Head of caudate nucleus (tissue), 42 donors: ENCODE measurements around the gene SLC2A2.
A peak's percentile ranks its signal among the peaks of the same experiment; 100 is the strongest.

ENCODE experiments used
- DNase-seq, 42 donors: peaks; one replicate each; pipeline versions ENCODE4 v3.0.0 to v3.0.0-alpha.2; 2020 to 2021; ENCODE audit warnings: mixed read lengths in 7 of 42
- intact Hi-C: fragments of 100-400 bp; cut with DNase I; formaldehyde crosslinking; loops from one replicate; pipeline ENCODE4 v1.15.0; 2022

SLC2A2 gene

GRCh38 chr3:171026597-171027293 lies at the start of gene SLC2A2:
Gene SLC2A2 (minus strand): TSS chr3:171026720. CDS start chr3:171026670, 50 bp downstream.
- intact Hi-C loops, result no loop called here
- DNase-seq, result no peak

- intact Hi-C loops, result no loop called here
- DNase-seq, result no peak
Observed at GRCh38 chr3:171072432-171072831, 45.9 kb upstream of the SLC2A2 start.

- intact Hi-C loops, result no loop called here
- DNase-seq, result no peak
Observed at GRCh38 chr3:171068658-171069057, 42.1 kb upstream of the SLC2A2 start.

- intact Hi-C loops, result no loop called here
Observed at GRCh38 chr3:171066206-171066605, 39.7 kb upstream of the SLC2A2 start.

GRCh38 chr3:171065732-171066131 lies 39.2 kb upstream of the SLC2A2 start:
- DNase-seq, result no peak
- intact Hi-C loops, result no loop called here

More at GRCh38 chr3:171066206-171066605, 39.7 kb upstream of the SLC2A2 start:
- no peak for DNase-seq

- DNase-seq, result no peak
- intact Hi-C loops, result no loop called here
Observed at GRCh38 chr3:171064461-171064860, 37.9 kb upstream of the SLC2A2 start.

GRCh38 chr3:171061749-171062148 lies 35.2 kb upstream of the SLC2A2 start:
- no peak for DNase-seq
- intact Hi-C loops, result no loop called here

GRCh38 chr3:171059978-171060377 lies 33.5 kb upstream of the SLC2A2 start:
- intact Hi-C loops, result no loop called here
- no peak for DNase-seq

- intact Hi-C loops, result no loop called here
- no peak for DNase-seq
Observed at GRCh38 chr3:171058873-171059603, 32.5 kb upstream of the SLC2A2 start.

GRCh38 chr3:171058058-171058457 lies 31.5 kb upstream of the SLC2A2 start:
- intact Hi-C loops, result no loop called here

GRCh38 chr3:171057072-171057471 lies 30.6 kb upstream of the SLC2A2 start:
- DNase-seq, result no peak
- intact Hi-C loops, result no loop called here

More at GRCh38 chr3:171058058-171058457, 31.5 kb upstream of the SLC2A2 start:
- DNase-seq, result no peak

- no peak for DNase-seq
- intact Hi-C loops, result no loop called here
Observed at GRCh38 chr3:171056528-171056927, 30.0 kb upstream of the SLC2A2 start.

- intact Hi-C loops, result no loop called here
- DNase-seq, result no peak
Observed at GRCh38 chr3:171055336-171056178, 29.0 kb upstream of the SLC2A2 start.

GRCh38 chr3:171054921-171055320 lies 28.4 kb upstream of the SLC2A2 start:
- DNase-seq, result no peak
- intact Hi-C loops, result loop anchor here (5.0 kb wide), 1 partner anchor 512 kb away; no protein-coding TSS in a partner anchor

- intact Hi-C loops, result loop anchor here (5.0 kb wide), 1 partner anchor 513 kb away; no protein-coding TSS in a partner anchor
- no peak for DNase-seq
Observed at GRCh38 chr3:171054231-171054630, 27.7 kb upstream of the SLC2A2 start.

- intact Hi-C loops, result loop anchor here (5.0 to 10.0 kb wide), 2 partner anchors 85 to 517 kb away; no protein-coding TSS in a partner anchor
- DNase-seq, result peak in 41 of 42 donors; percentile 18 to 84 (median 59)
Observed at GRCh38 chr3:171049861-171050444, 23.4 kb upstream of the SLC2A2 start.

GRCh38 chr3:171046760-171047159 lies 20.2 kb upstream of the SLC2A2 start:
- no peak for DNase-seq
- intact Hi-C loops, result loop anchor here (10.0 kb wide), 1 partner anchor 82 kb away; no protein-coding TSS in a partner anchor

GRCh38 chr3:171044835-171045793 lies 18.6 kb upstream of the SLC2A2 start:
- DNase-seq, result no peak
- intact Hi-C loops, result loop anchor here (10.0 kb wide), 1 partner anchor 80 kb away; no protein-coding TSS in a partner anchor
